ENCODE data around the gene NPFFR1.
"Not testable (repeated sequence)": the region's sequence is repeated elsewhere in the genome, so short reads cannot be mapped to it uniquely, and the experiment has no call there.

Gene NPFFR1

DNA sequence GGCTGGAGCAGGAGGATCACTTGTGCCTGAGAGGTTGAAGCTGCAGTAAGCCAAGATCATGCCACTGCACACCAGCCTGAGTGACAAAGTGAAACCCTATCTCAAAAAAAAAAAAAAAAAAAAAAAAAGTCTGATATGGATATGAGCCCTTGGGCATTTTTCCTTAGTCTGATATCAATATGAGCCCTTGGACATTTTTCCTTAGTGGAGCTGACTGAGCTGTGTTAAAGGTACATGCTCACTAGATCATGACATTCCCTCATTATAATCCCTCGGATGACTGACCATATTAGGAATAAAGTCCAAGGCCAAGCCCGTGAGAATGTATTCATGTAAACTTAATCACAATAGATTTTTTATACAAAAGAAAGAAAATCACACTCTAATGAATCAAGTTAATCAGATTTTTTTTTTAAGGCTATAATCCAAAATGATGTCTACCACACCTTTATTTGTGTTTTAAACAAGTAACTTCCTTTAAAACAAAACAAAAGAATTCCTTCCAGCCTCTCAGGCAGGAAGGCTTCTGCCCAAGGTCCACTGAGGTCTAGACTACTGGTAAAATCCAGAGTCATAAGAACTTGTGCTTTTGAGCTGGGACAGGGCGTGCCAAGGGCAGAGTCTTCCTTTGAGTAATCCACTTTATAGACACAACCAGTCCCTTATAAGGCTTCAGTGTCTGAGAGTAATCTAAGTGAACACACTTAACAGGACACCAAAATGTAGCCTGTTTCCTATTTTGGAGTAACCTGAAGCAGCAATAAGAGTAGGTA, 56.1 kb downstream of the NPFFR1 start:
- no peak for DNase-seq (ENCODE audit: low spot score)

DNA sequence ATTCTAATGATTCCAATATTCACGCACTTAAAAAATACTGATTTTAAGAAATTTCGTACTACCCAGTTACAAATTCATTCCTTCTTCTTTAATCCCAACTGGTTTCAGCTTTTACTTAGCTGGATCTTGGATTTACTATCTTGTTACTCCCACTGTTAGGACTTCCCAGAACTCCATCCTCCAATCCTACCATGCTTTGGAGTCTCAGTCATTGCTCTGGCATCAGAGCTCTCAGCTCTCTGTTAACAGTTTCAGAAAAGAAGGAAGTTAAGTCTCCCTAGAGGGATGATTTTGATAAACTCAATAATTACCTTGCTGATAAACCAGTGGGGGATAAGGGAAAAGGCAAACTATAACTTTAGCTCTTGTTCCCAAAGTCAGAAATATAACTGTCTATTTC, 60.1 kb downstream of the NPFFR1 start:
- TF ChIP-seq, protein P1, sequence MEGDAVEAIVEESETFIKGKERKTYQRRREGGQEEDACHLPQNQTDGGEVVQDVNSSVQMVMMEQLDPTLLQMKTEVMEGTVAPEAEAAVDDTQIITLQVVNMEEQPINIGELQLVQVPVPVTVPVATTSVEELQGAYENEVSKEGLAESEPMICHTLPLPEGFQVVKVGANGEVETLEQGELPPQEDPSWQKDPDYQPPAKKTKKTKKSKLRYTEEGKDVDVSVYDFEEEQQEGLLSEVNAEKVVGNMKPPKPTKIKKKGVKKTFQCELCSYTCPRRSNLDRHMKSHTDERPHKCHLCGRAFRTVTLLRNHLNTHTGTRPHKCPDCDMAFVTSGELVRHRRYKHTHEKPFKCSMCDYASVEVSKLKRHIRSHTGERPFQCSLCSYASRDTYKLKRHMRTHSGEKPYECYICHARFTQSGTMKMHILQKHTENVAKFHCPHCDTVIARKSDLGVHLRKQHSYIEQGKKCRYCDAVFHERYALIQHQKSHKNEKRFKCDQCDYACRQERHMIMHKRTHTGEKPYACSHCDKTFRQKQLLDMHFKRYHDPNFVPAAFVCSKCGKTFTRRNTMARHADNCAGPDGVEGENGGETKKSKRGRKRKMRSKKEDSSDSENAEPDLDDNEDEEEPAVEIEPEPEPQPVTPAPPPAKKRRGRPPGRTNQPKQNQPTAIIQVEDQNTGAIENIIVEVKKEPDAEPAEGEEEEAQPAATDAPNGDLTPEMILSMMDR (IDR thresholded peaks at IDR 0.05; ENCODE audit: extremely low read depth, missing control alignments) = no peak
- DNase-seq (ENCODE audit: low spot score) = no peak

More for the DNA sequence above, 56.1 kb downstream of the NPFFR1 start:
- TF ChIP-seq, protein P1 (IDR thresholded peaks at IDR 0.05; ENCODE audit: extremely low read depth, missing control alignments) = no peak

GRCh38 chr10:70222811-70223447, 60.9 kb downstream of the NPFFR1 start:
- DNase-seq (ENCODE audit: low spot score) = not testable (repeated sequence)

- TF ChIP-seq, protein P1 (IDR thresholded peaks at IDR 0.05; ENCODE audit: extremely low read depth, missing control alignments) = no peak
- DNase-seq (ENCODE audit: low spot score) = no peak
Observed at GRCh38 chr10:70222340-70222794, 61.4 kb downstream of the NPFFR1 start.

DNA sequence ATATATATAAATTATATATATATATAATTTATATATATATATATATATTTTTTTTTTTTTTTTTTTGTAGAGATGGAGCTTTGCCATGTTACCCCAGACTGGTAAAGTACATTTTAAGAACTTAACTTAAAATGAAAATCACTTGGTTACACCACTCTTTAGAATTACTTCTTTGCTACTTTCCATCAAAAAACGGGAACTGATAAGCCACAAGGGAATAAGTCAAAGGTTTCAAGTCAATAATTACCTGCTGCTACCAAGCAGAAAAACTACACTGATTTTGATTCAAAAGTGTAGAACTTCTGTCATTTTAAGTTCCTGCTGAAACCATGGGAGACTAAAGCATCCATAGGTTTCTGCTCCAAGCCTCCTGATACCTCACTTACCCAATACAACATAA, 62.8 kb downstream of the NPFFR1 start:
- TF ChIP-seq, protein P1 (IDR thresholded peaks at IDR 0.05; ENCODE audit: extremely low read depth, missing control alignments) = no peak
- DNase-seq (ENCODE audit: low spot score) = no peak

GRCh38 chr10:70212879-70213278, 70.9 kb downstream of the NPFFR1 start:
- no peak for DNase-seq (ENCODE audit: low spot score)
- TF ChIP-seq, protein P1 (IDR thresholded peaks at IDR 0.05; ENCODE audit: extremely low read depth, missing control alignments) = no peak

GRCh38 chr10:70212277-70212676, 71.5 kb downstream of the NPFFR1 start:
- TF ChIP-seq, protein P1 (IDR thresholded peaks at IDR 0.05; ENCODE audit: extremely low read depth, missing control alignments) = no peak
- no peak for DNase-seq (ENCODE audit: low spot score)
